GM23248 (cell line): ENCODE results near the gene CNDP1.

Source experiments
- EZH2 ChIP-seq: fragments of 200-600 bp; sonication (generic); IDR thresholded peaks from 2 replicates; pipeline ENCODE4 v1.6.1; 2018; ENCODE audit warnings: antibody characterized with exemption, mild to moderate bottlenecking; ENCODE audit not compliant: insufficient read depth, poor library complexity, severe bottlenecking
- EZH2phosphoT487 ChIP-seq: fragments of 200-600 bp; sonication (generic); IDR thresholded peaks from 2 replicates; pipeline ENCODE4 v1.6.1; 2018; ENCODE audit warnings: antibody characterized with exemption, moderate library complexity, mild to moderate bottlenecking, low read depth; ENCODE audit not compliant: insufficient read depth

- TF ChIP-seq EZH2 (no peak), EZH2phosphoT487 (no peak)
Measured at GRCh38 chr18:74551936-74552555, 17.7 kb downstream of the CNDP1 start.
